IPS-15b (cell line): ENCODE results near the gene FLNB.

Source experiments
- H3K27me3 ChIP-seq: one replicate; pipeline ENCODE4 v1.6.1; 2013; ENCODE audit warnings: low read length; ENCODE audit not compliant: control insufficient read depth, insufficient read depth
- H3K36me3 ChIP-seq: one replicate; pipeline ENCODE4 v1.6.1; 2013; ENCODE audit warnings: low read length; ENCODE audit not compliant: control insufficient read depth, insufficient read depth
- H3K4me1 ChIP-seq: one replicate; pipeline ENCODE4 v1.6.1; 2013; ENCODE audit warnings: mild to moderate bottlenecking, low read length; ENCODE audit not compliant: control insufficient read depth, insufficient read depth
- H3K4me3 ChIP-seq: one replicate; pipeline ENCODE4 v1.5.1; 2013; ENCODE audit warnings: low read depth, low read length
- H3K9ac ChIP-seq: one replicate; pipeline ENCODE4 v1.6.1; 2013; ENCODE audit warnings: low read depth, mild to moderate bottlenecking, low read length
- H3K9me3 ChIP-seq: one replicate; pipeline ENCODE4 v1.6.1; 2013; ENCODE audit warnings: mild to moderate bottlenecking, low read length; ENCODE audit not compliant: control insufficient read depth, insufficient read depth

Gene FLNB

DNA sequence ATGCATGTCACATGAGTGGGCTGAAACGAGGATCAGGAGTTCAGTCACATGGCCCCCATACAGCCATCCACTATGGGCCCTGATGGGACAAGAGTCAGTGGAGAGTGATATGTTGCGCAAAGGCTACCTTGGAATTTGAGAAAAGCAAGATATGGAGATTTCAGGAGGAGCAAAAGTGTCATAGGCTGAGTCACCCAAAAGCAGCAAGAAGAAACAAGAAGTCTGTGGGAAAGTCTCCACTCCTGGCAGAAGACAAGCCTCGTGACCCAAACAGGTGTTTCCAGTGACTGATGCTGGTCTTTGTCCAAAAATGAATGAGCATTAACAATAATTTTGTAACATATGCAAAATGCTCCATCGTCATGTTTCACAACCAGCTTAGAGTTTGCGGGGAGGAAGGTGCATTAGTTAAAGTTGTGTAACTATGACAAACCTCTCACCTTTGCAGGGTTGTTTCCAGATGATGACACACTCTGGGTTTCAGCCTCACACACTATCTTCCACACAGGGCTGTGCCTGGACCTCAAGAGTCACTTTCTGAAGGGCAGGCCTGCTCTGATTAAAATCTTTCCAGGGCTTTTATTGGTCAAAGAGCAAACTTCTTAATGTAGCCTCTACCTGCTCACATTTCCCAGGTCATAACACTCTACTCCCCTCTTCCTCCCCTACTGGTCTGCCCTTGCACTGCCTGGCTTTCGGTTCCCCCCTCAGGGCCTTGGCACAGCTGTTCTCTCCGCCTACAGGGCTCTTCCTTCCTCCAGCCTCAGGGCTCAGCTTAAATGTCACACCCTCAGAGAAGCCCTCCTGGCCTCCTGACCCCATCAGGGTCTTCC is 206.5 kb downstream of the FLNB start:
- Histone ChIP-seq H3K27me3 (no peaks in the 10 kb centered on the region), H3K4me3 (no peak overlapping the region), H3K9ac (no peak overlapping the region), H3K9me3 (no peaks in the 10 kb centered on the region), H3K4me1 (no peaks in the 10 kb centered on the region), H3K36me3 (no peaks in the 10 kb centered on the region)

DNA sequence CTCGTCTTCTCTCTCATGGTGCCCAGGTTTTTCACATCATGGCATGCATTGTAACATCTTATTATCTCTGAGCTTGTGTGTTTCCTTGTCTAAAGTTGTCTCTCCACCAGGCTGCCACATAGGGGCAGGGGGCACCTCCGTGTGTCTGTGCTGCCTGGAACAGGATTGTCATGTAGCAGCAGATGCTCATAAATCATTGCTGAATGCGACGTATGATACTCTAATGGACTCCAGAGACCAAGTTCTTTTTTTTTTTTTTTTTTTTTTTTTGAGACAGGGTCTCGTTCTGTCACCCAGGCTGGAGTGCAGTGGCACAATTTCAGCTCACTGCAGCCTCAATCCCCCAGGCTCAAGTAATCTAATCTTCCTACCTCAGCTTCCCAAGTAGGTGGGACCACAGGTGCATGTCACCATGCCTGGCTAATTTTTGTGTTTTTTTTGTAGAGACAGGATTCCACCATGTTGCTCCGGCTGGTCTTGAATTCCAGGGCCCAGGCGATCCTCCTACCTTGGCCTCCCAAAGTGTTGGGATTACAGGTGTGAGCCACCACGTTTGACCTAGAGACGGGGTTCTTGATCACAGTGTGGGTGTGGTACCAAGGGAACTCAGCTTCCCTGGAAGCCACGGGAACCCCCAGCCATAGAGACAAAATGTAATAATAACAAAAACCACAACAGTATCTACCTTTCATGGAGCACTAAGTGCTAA is 207.2 kb downstream of the FLNB start:
- no peaks in the 10 kb centered on the region for H3K4me1 ChIP-seq
- no peaks in the 10 kb centered on the region for H3K9me3 ChIP-seq
- no peak overlapping the region for H3K9ac ChIP-seq
- H3K27me3 ChIP-seq: no peaks in the 10 kb centered on the region
- H3K4me3 ChIP-seq: no peak overlapping the region
- no peaks in the 10 kb centered on the region for H3K36me3 ChIP-seq

DNA sequence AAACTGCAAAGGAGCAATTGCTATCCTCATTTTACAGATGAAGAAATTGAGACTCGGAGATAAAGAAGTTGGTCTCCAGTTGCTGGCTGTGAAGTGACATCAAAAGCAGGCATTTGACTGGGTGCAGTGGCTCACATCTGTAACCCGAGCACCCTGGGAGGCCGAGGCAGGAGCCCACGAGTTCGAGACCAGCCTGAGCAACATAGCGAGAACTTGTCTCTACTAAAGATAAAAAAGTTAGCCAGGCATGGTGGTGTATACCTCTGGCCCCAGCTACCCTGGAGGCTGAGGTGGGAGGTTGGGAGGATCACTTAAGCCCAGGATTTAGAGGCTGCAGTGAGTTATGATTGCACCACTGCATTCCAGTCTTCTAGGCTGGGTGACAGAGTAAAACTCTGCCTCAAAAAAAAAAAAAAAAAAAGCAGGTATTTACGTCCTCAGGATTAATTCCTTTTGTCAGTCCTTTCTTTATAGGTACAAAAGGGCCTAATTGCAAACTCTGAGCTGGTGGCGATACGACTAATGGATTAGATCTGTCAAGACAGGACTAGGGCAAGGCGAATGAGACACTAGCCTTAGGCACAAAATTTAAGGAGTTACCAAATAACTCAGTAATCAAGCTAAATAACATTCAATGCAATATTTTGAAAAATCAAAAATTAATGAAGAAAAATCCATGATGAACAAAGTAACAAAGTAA is 208.4 kb downstream of the FLNB start:
- no peak overlapping the region for H3K9ac ChIP-seq
- no peaks in the 10 kb centered on the region for H3K36me3 ChIP-seq
- H3K4me3 ChIP-seq: no peak overlapping the region
- no peaks in the 10 kb centered on the region for H3K27me3 ChIP-seq
- no peaks in the 10 kb centered on the region for H3K9me3 ChIP-seq
- H3K4me1 ChIP-seq: no peaks in the 10 kb centered on the region

DNA sequence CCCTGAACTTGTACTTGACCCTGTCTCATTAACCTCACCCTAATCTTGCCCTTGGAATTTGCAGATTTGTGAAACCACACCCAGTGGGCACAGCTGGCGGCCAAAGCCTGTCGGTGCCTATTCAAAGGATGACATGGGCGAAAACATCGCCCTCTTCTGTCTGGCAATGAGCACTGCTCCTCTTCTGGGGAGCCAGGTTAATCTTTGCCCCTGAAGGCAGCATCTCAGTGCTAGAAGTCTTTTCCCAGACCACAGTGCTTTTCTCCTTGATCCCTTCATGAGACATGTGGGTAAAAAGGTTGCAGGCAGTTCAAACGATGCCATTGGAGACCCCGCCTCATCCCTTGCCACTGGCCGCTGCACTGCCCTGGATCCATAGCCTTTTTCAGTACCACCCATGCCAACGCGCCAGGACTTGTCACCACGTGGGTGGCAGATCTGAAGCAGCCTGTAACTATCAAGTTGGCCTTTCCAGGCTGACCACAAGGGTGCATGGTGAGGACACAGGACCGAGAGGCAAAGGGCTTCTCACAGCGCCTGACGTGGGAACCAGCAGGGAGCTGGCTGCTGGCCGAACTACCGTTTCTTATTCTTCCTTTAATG is 209.1 kb downstream of the FLNB start:
- Histone ChIP-seq H3K36me3 (no peaks in the 10 kb centered on the region), H3K4me1 (no peaks in the 10 kb centered on the region), H3K9me3 (no peaks in the 10 kb centered on the region), H3K9ac (no peak overlapping the region), H3K4me3 (peak overlapping the region; percentile 20), H3K27me3 (no peaks in the 10 kb centered on the region)

DNA sequence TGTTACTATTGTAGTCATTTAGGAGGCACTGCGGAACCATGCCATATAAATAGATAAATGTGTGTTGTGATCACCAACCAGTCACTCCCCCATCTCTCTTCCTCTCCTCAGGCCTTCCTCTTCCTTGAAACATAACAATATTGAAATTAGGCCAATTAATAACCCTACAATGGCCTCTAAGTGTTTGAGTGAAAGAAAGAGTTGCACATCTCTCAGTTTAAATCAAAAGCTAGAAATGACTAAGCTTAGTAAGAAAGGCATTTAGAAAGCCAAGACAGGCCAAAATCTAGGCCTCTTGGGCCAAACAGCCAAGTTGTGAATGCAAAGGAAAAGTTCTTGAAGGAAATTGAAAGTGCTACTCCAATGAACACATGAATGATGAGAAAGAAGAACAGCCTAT is 210.7 kb downstream of the FLNB start:
- Histone ChIP-seq H3K9ac (no peak overlapping the region), H3K9me3 (no peaks in the 10 kb centered on the region), H3K27me3 (no peaks in the 10 kb centered on the region), H3K4me1 (no peaks in the 10 kb centered on the region), H3K36me3 (no peaks in the 10 kb centered on the region), H3K4me3 (no peak overlapping the region)
